Measurements from ENCODE around the gene FBLN2.

Gene FBLN2

GRCh38 chr3:13628841-13629551 lies 80.1 kb downstream of the FBLN2 start:
- DNase-seq: no peak

- DNase-seq: no peak
Observed at GRCh38 chr3:13629644-13630043, 80.7 kb downstream of the FBLN2 start.

GRCh38 chr3:13631256-13631655 lies 82.3 kb downstream of the FBLN2 start:
- no peak for DNase-seq

- DNase-seq: no peak
Observed at GRCh38 chr3:13633176-13633575, 84.3 kb downstream of the FBLN2 start.

GRCh38 chr3:13634151-13634550 lies 85.2 kb downstream of the FBLN2 start:
- DNase-seq: no peak

- no peak for DNase-seq
Observed at GRCh38 chr3:13634615-13635014, 85.7 kb downstream of the FBLN2 start.

GRCh38 chr3:13636186-13636585 lies 87.3 kb downstream of the FBLN2 start:
- DNase-seq: no peak

GRCh38 chr3:13636874-13637273 lies 87.9 kb downstream of the FBLN2 start:
- DNase-seq: no peak

GRCh38 chr3:13637311-13637891 lies 88.5 kb downstream of the FBLN2 start:
- DNase-seq: no peak

- no peak for DNase-seq
Observed at GRCh38 chr3:13637953-13638352, 89.0 kb downstream of the FBLN2 start.

GRCh38 chr3:13638927-13639326 lies 90.0 kb downstream of the FBLN2 start:
- no peak for DNase-seq

- DNase-seq: no peak
Observed at GRCh38 chr3:13642597-13642996, 93.7 kb downstream of the FBLN2 start.

GRCh38 chr3:13644341-13645117 lies 95.6 kb downstream of the FBLN2 start:
- no peak for DNase-seq

GRCh38 chr3:13645801-13646637 lies 97.1 kb downstream of the FBLN2 start:
- DNase-seq: no peak

- DNase-seq: no peak
Observed at GRCh38 chr3:13647298-13648059, 98.6 kb downstream of the FBLN2 start.

- DNase-seq: peak; percentile 62
Observed at GRCh38 chr3:13648060-13649001, 99.4 kb downstream of the FBLN2 start.

GRCh38 chr3:13650210-13651056 lies 101.5 kb downstream of the FBLN2 start:
- DNase-seq: peak; percentile 40

- DNase-seq: no peak
Observed at GRCh38 chr3:13651057-13651400, 102.1 kb downstream of the FBLN2 start.

GRCh38 chr3:13651775-13652428 lies 103.0 kb downstream of the FBLN2 start:
- DNase-seq: no peak

- DNase-seq: no peak
Observed at GRCh38 chr3:13652728-13653127, 103.8 kb downstream of the FBLN2 start.

Data from DMS53 (cell line).